Ramos (cell line): Measurements from ENCODE around the gene ANKRD52.
"Not testable (repeated sequence)": the region's sequence is repeated elsewhere in the genome, so short reads cannot be mapped to it uniquely, and the experiment has no call there.

Experiments used
- in situ Hi-C: fragments of 300-500 bp; cut with MboI; formaldehyde crosslinking; loops from one replicate; pipeline ENCODE4 v1.14.3; 2022; ENCODE audit warnings: low sequenced_read_pairs; ENCODE audit not compliant: unreplicated experiment

ANKRD52 gene

DNA sequence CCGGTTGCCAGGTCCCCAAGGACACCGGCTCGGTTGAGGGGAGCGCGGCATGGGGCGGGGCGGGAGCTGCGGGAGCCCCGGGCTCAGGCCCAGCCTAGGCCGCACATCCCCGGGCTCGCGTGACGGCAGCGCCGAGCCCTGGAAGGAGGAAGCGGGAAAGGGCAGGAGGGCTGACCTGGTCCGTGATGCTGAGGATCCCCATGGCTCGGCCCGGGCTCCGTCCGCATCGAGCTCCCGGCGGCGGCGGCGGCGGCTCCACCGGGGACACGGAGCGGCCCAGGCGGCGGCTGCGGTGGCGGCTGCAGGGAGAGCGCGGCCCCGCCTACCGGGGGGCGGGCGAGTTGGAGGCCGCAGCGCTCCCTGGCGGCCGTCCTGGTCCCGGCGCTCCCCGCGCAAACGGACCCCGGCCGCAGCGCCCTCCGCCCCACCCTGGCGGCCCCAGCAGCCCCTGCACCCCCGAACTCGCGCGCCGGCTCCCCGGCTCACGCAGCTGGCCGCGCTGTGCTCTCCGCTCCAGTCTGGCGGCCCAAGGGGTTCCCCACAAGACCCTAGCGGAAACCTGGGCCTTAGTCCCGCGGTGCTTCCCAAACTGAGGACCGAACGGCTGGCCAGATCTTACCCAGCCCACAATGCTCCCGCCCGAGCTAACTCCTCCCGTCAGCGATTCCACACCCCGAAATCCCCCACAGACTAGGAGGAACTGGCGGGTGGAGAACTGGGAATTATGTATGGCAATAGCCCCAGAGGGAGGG lies at the start of gene ANKRD52:
Gene ANKRD52, minus strand, starts transcription at position 317 of the 752 bp plus-strand sequence. Its CDS starts 115 bp downstream, at position 202.
- in situ Hi-C loops, result no loop called here

DNA sequence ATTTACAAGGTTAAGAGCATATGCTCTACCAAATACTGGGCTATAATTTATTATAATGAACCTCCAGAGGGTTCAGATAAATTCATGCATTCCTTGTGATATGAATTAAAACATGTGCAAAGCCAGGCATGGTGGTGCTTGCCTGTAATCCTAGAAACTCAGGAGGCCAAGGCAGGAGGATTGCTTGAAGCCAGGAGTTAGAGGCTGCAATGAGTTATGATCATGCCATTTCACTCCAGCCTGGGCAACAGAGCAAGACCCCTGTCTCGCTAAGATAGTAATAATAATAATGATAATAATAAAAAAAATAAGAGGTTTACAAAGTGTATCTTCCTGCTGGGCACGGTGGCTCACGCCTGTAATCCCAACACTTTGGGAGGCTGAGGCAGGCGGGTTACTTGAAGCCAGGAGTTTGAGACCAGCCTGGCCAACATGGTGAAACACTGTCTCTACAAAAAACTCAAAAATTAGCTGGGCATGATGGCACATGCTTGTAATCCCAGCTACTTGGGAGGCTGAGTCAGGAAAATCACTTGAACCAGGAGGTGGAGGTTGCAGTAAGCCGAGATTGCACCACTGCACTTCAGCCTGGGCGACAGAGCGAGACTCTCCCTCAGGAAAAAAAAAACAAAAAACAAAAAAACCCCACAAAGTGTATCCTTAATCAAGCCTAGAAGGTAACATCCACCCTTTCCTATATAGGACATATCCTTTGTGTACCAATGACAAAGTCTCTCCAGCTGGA lies 49.2 kb upstream of the ANKRD52 start:
- in situ Hi-C loops, result no loop called here

DNA sequence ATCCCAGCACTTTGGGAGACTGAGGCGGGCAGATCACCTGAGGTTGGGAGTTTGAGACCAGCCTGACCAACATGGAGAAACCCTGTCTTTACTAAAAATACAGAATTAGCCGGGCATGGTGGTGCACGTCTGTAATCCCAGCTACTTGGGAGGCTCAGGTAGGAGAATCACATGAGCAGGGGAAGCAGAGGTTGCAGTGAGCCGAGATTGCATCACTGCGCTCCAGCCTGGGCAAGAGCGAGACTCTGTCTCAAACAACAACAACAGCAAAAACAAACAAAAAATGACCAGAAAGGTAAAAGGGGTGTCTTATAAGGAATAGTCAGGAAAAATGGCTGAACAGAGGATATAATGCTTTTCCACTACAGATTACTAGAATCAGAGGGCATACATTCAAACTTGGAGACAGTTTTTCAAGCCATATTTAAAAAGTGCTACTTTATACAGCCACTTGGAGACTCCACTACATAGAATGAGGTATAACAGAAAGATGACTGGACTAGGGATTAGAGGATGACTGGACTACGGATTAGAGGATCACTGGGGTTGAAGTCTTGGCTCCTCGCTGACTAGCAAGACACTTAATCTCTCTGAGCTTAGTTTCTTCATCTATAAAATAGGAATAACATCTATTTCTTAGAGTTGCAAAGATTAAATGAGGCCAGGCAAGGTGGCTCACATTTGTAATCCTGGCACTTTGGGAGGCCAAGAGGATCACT lies 46.8 kb upstream of the ANKRD52 start:
- in situ Hi-C loops, result no loop called here

DNA sequence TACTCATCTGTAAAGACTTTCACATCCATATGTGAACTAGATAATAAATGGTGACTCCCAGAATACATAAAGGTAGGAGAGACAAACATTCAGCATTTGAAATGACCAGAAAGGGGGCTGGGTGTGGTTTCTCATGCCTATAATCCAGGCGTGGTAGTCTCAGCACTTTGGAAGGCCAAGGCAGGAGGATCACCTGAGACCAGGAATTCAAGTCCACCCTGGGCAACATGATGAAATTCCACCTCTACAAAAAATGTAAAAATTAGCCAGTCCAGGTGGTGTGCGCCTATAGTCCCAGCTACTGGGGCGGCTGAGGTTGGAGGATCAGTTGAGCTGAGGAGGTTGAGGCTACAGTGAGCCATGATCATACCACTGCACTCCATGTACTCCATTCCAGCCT lies 46.1 kb upstream of the ANKRD52 start:
- in situ Hi-C loops, result no loop called here

DNA sequence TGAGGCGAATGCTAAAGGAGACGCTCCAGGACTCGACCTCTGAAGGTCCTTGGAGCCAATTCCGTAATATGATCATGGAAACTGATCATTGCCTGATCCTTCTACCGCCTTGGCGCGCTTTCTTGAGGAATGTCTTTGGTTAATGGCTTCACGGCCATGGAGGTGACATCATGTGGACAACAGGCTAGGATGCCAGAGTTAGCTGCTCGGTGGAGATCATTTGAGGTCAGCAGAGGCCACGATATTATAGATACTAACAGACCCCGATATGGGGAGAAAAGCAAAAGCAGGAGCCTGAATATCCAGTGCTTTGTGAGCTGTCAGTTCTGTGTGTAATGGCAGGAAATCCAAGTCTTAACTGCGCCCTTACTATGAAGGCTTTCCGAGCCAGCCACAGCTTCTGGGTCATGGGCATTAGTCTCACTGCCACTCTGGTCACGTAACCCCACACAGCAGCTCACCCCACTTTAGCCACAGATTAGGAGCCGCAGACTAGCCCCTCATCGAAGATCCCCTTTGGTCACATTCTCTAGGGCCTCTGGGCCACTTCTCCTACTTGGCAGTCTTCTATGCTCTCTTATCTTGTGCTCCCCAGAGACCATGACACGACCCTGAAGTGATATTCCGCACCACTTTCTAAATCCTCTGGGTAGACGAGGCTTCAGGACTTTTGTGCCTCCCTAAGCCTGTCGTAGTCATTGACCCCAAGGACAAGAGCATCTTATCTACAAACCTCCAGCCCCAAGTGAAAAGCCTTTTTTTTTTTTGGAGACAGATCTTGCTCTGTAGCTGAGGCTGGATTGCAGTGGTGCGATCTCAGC lies 42.7 kb upstream of the ANKRD52 start:
- in situ Hi-C loops, result no loop called here

DNA sequence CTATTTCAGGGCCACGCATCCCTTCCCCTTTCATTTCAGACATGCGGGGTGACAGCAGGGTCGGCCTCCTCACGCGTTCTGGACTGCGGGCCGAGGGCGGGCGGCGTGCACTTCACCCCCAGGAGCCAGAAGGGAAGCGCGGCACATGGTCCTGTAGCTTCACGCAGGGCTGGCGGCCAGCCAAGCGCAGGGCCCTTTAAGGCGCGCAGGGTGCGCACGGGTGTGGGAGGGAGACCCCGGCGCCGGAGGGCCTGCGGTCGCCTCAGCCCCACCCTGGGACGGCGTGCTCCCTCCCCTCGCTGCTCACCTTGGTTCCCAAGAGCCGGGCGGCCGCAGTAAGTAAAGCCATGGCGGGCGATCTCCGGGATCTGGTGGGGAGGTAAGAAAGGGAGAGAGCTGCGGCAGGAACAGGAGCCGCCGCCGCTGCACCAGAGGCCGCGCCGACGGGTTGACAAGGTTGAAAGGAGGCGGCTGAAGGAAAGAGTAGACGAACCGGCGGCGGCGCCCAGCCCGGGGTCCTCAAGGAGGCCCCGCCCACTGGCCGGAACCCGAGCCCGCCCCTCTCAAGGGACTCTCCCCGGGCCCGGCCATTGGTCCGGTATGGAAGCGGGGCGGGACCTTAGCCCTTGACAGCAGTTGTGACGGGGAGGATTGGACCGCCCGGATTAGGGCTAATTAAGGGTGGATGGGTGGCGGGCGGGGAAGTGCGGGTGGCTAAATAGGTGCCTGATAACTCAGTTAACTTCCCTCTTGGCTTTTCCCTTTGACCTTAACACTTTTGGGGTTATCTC lies 41.9 kb upstream of the ANKRD52 start, which contains the start of gene CS:
Gene CS, minus strand, starts transcription at position 478 of the 791 bp plus-strand sequence. Its CDS starts 129 bp downstream, at position 349.
- in situ Hi-C loops, result no loop called here

DNA sequence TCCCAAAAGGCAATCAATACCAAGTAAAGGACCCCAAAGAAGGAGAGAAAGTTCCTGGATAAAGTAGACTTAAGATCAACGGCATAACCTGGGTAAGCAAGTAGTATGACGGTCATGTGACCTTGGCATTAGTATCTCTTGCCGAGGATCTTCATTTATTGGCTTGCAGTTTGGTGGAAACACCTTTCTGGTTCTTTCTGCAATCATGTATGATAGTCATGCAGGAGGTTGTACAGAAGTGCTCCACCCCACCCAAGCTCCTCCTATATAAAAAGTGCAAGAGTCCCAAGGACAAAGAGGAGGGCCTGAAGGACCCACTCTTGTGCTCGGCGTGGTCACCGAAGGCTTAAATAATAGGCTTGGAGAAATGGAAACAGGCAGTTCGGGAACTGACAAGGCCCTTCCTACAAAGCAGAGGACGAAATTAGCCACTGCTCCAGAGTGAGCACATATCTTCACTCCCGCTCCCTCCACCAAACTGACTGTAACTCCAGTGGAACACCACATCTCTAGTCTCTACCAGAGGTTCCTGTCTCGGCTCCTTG lies 41.2 kb upstream of the ANKRD52 start:
- in situ Hi-C loops, result no loop called here

DNA sequence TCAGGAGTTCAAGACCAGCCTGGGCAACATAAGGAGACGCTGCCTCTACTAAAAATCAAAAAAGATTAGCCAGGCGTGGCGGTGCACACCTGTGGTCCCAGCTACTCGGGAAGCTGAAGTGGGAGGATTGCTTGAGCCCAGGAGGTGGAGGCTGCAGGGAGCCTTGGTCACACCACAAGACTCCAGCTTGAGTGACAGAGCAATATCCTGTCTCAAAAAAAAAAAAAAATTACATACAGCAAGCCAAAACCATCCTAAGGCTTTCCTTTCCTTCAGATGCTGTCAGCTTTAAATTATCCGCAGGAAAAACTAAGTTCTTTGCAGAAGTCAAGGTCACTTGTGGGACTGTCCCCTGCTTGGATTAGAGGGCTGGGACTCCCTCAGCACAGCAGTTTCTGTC lies 40.6 kb upstream of the ANKRD52 start:
- in situ Hi-C loops, result no loop called here

DNA sequence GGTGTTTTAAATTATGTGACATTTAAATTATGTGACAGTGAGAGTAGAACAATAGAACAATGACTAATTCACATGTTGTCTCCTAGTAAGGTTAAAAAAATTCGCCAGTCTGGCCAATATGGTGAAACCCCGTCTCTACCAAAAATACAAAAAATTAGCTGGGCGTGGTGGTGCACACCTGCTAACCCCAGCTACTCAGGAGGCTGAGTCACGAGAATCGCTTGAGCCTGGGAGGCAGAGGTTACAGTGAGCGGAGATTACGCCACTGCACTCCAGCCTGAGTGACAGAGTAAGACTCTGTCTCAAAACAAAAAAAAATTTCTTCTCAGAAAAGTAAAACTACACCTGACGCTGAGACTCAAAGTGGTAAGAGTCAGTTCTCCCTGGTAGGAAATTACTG lies 39.2 kb upstream of the ANKRD52 start:
- in situ Hi-C loops, result no loop called here

DNA sequence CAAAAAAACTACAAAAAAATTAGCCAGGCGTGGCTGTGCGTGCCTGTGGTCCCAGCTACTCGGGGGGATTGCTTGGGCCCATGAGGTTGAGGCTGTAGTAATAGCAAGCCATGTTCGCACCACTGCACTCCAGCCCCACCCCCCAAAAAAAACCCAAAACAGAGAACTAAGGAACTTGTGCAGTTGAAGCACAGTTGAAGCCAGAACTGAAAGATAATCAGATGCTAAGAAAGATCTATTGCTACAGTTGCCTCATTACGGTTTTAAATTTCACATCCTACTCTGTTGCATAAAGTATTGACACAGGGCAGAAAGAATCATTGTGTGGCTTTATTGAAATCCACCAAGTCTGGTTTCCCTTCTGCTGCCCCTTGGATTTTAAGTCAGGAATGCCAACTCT lies 38.1 kb upstream of the ANKRD52 start:
- in situ Hi-C loops, result no loop called here

DNA sequence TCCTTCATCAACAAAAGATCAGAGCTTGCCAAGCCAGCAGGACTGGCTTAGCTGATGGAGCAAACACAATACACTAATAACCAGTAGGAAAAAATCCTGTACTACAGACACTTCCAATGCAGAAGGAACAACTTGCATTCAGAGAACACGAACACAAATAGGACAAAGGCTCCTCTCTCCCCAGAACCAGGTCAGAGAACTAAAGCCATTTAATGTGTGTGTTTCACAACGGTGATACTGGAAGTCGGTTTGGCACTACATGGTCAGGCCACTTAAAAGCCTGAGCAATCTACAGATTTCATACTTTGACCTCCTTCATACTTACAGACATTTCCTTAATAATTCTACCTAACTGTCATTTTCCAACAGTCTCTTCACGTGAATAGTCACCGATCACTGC lies 35.6 kb upstream of the ANKRD52 start:
- in situ Hi-C loops, result no loop called here

DNA sequence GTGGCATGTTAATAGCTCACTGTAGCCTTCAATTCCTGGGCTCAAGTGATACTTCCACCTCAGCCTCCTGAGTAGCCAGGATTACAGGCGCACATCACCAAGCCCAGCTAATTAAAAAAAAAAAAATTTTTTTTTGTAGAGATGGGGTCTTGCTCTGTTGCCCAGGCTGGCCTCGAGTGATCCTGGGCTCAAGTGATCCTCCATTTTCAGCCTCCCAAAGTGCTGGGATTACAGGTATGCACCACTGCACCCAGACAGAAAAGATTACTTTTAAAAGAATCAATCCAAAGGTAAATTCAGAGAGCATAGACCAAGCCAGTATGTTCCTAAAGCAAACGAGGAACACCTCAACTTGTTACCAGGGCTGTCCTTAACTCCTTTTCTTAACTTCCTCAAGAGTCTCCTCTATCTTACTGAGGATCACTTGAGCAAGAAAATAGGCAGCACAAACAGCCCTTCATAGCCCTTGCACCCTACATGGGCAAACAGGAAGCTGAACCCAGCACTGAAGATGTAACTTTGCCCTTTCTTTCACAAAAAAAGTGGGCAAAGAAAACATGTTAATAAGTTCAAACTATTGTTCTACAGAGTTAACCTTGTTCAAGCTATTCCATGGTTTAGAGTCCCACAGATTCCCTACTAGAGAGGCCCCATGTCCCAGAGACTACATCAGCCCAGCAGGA lies 30.7 kb upstream of the ANKRD52 start:
- in situ Hi-C loops, result no loop called here

DNA sequence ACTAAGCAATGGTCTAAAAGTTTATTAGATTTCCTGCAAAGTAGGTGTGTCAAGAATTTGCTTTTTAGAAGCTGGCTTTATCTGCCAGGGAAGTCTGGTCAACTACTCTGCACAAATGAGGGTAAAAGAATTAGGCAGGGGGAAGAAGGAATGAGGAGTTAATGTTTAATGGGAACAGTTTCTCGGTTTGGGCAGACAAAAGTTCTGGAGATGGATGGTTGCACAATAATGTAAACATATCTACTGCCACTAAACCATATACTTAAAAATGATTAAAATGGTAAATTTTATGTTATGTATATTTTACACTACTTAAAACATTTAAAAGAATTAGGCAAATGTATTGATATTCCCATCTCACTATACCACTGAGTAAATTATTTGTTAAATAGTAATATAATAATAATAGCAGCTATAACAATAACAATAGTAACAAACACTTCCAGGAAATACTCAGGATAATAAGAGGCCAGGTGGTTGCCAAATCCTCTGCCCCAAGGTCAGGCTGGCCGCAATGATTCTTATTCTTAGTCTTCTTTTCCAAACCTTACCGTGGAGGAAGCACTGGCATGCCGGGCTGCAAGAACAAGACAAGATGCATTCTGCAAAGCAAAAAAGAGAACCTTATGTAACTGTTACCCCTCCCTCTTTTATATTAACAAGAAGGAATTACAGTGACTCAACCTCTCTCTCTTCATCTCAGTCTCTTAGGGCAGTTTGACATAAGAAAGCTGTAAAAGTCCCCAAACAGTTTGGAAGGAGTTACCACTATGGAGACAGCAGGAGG lies 28.1 kb upstream of the ANKRD52 start:
- in situ Hi-C loops, result no loop called here

DNA sequence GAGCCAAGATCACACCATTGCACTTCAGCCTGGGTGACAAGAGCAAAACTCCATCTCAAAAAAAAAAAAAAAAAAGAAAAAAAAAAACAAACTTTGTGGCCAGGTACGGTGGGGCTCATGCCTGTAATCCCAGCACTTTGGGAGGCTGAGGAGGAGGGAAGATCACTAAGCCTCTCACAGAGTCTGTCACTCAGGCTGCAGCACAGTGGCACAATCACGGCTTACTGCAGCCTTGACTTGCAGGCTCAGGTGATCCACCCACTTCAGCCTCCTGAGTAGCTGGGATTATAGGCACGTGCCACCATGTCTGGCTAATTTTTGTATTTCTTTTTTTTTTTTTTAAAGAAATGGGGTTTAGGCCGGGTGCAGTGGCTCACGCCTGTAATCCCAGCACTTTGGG lies 26.1 kb upstream of the ANKRD52 start:
- in situ Hi-C loops, result not testable (repeated sequence)

DNA sequence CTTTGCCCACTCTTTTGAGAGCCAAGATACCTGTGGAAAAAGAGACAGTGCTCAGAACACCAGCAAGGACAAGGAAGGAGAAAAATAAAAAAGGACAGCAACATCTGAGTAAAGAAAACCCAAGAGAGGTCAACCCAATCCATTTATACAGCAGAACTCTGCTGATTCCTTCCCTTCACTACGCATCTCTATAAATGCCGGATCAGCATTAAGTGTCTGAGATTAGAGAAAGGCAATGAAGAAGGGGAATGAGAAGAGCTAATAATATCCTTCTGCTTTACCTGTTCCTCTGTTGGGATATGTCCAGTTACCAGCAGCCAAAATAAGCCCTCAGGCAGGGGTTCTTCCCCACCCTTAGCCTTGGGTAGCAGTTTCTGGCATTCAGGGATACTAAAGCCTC lies 24.4 kb upstream of the ANKRD52 start:
- in situ Hi-C loops, result no loop called here

DNA sequence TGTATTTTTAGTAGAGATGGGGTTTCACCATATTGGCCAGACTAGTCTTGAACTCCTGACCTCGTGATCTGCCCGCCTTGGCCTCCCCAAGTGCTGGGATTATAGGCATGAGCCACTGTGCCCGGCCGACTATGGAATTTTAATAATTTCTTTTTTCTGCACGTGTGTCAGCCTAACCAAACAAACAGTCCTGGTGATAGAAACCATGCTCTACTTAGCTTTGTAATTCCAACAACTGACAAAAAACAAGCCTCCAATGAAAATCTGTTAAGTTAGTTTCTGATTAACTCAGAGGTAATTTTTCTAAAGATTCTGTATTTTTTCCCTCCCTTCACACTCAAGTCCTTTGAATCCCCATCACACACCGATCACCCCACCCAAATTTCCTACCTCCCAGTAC lies 23.8 kb upstream of the ANKRD52 start:
- in situ Hi-C loops, result no loop called here

DNA sequence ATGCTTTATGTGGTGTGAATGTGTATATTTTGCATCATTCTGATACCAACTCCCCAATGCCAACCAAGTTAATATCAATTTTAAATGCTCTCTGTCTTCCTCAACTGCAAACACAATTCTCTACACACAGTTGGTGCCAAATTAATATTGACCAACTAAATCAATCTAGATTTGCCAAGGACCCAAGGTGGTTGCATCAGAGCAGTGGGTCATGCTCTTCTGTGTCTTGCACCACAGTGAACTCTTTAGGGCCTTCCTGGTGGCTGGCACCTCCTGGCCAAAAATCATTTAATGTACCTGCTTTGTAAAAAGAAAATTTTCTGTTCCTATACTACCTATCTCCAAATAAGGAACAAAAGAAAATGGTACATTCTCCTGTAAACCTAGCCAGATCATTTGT lies 22.7 kb upstream of the ANKRD52 start:
- in situ Hi-C loops, result no loop called here

DNA sequence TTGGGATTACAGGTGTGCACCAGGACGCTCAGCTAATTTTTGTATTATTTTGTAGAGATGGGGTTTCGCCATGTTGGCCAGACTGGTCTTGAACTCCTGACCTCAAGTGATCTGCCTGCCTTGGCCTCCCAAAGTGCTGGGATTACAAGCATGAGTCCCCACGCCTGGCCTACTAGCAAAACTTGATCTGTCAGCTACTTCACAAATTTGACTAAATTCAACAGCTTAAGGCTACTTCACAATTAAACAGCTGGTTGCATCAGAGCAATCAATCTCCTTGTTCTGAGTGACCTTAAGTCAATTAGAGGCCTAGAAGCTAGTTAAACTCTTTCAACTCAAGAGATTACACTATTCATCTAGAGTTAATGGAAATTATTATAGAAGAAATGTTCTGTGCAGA lies 20.7 kb upstream of the ANKRD52 start:
- in situ Hi-C loops, result no loop called here
